ENCODE measurements around the gene RUSC2. TPM values are rescaled to one million over a fixed set of nuclear protein-coding genes. Genes with fewer than 3 reads are reported as not detected.

The RUSC2 gene
- total RNA-seq, 4 donors from 2014 or later: 20.8 to 166 (median 45.7) TPM

DNA sequence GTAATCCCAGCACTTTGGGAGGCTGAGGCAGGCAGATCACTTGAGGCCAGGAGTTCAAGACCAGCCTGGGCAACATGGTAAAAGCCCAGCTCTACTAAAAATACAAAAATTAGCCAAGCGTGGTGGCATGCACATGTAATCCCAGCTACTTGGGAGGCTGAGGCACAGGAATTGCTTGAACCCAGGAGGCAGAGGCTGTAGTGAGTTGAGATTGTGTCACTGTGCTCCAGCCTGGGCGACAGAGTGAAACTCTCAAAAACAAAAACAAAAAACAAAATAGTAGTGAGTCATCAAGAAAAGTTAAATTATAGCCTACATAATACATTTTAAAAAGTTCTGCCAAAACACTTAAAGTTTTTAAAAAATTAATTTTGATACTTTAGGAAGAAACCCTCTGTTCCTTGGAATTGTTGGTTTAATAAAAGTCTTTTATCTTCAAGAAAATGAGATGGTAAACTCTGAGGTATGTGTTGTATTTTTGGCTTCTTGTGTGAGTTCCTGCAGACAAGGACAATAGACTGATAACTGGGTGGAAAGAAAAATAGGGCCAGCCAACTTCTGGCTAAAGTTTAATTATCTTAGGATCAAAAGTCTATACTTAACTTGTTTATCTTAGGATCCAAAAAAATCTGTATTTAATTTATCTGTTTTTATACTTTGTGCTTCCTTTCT lies 9.3 kb downstream of the RUSC2 start:
- Histone ChIP-seq H3K27me3 (no peaks in the 10 kb centered on the region), H3K36me3 (no peaks in the 10 kb centered on the region), H3K27ac (peak overlapping the region; percentile 44 to 65 (median 57)), H3K4me3 (no peak overlapping the region), H3K4me1 (peaks cover 49 to 61% of the 10 kb centered on the region in 2 donors), H3K9me3 (no peaks in the 10 kb centered on the region)
- TF ChIP-seq POLR2A (IDR thresholded peaks at IDR 0.05): no peak
- TF ChIP-seq, protein P1, sequence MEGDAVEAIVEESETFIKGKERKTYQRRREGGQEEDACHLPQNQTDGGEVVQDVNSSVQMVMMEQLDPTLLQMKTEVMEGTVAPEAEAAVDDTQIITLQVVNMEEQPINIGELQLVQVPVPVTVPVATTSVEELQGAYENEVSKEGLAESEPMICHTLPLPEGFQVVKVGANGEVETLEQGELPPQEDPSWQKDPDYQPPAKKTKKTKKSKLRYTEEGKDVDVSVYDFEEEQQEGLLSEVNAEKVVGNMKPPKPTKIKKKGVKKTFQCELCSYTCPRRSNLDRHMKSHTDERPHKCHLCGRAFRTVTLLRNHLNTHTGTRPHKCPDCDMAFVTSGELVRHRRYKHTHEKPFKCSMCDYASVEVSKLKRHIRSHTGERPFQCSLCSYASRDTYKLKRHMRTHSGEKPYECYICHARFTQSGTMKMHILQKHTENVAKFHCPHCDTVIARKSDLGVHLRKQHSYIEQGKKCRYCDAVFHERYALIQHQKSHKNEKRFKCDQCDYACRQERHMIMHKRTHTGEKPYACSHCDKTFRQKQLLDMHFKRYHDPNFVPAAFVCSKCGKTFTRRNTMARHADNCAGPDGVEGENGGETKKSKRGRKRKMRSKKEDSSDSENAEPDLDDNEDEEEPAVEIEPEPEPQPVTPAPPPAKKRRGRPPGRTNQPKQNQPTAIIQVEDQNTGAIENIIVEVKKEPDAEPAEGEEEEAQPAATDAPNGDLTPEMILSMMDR (IDR thresholded peaks at IDR 0.05 in 4 of 5, conservative IDR thresholded peaks at IDR 0.05 in 1 of 5): no peak
- in situ Hi-C loops (cut with MboI; ENCODE audit: low sequenced_read_pairs in 4 of 4): loop anchor here in 1 of 4 donors (25.0 kb wide), 1 partner anchor 238 kb away; the partner anchor contains the start of genes CREB3, GBA2, RGP1 and TLN1
- DNase-seq (no peak), ATAC-seq (no peak)
- intact Hi-C loops (cut with DNase I; ENCODE audit: low total_unique reads): no loop called here

DNA sequence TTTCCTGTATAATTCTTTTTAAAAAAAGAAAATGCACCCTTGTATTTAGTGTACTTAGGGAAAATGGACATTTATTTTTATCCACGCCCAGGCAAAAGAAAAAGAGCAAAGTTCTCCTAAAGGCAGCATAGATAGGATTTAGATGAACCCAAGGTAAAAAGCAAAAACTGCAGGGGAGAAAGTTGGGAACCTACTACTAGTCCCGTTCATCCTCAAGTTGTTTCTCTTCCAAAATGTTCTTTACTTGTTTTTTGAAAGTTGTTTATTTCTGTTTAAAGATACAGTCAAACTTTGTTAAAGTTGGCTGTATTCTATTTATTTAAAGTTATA lies 9.8 kb downstream of the RUSC2 start:
- peaks cover 49 to 61% of the 10 kb centered on the region in 2 donors for H3K4me1 ChIP-seq
- in situ Hi-C loops (cut with MboI; ENCODE audit: low sequenced_read_pairs in 4 of 4): loop anchor here in 1 of 4 donors (25.0 kb wide), 1 partner anchor 238 kb away; the partner anchor contains the start of genes CREB3, GBA2, RGP1 and TLN1
- no peak overlapping the region for H3K4me3 ChIP-seq
- H3K36me3 ChIP-seq: no peaks in the 10 kb centered on the region
- no peaks in the 10 kb centered on the region for H3K27me3 ChIP-seq
- H3K9me3 ChIP-seq: no peaks in the 10 kb centered on the region
- H3K27ac ChIP-seq: peak overlapping the region; percentile 44 to 65 (median 57)
- TF ChIP-seq, protein P1 (IDR thresholded peaks at IDR 0.05 in 4 of 5, conservative IDR thresholded peaks at IDR 0.05 in 1 of 5): no peak
- no peak for TF ChIP-seq POLR2A (IDR thresholded peaks at IDR 0.05)
- DNase-seq (no peak), ATAC-seq (no peak)
- intact Hi-C loops (cut with DNase I; ENCODE audit: low total_unique reads): no loop called here

DNA sequence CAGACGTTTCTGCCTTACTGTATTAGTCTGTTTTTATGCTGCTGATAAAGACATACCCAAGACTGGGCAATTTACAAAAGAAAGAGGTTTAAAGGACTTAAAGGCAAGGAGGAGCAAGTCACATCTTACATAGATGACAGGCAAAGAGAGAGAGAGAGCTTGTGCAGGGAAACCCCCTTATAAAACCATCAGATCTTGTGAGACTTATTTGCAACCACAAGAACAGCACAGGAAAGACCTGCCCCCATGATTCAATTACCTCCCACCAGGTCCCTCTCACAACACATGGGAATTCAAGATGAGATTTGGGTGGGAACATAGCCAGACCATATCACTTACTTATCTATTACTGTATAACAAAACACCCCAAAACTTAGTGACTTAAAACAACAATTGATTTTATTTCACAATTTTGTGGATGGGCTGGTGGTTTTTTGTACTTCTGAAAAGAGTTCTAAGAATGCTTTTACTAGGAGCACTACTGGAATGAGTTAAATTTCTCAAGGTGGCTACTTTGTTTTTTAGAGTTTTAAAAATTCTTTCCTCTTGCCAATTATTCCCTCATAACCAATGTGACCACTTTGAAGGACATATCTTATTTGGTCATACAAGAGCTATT lies 10.3 kb downstream of the RUSC2 start:
- in situ Hi-C loops (cut with MboI; ENCODE audit: low sequenced_read_pairs in 4 of 4) (no loop called here), intact Hi-C loops (cut with DNase I; ENCODE audit: low total_unique reads) (no loop called here)
- H3K36me3 ChIP-seq: no peaks in the 10 kb centered on the region
- H3K4me3 ChIP-seq: no peak overlapping the region
- TF ChIP-seq, protein P1 (IDR thresholded peaks at IDR 0.05 in 4 of 5, conservative IDR thresholded peaks at IDR 0.05 in 1 of 5): no peak
- TF ChIP-seq POLR2A (IDR thresholded peaks at IDR 0.05): no peak
- ATAC-seq: no peak
- no peaks in the 10 kb centered on the region for H3K9me3 ChIP-seq
- H3K27me3 ChIP-seq: no peaks in the 10 kb centered on the region
- DNase-seq: no peak
- peaks cover 52 to 66% of the 10 kb centered on the region in 2 donors for H3K4me1 ChIP-seq
- H3K27ac ChIP-seq: peak overlapping the region; percentile 44 to 65 (median 57)

DNA sequence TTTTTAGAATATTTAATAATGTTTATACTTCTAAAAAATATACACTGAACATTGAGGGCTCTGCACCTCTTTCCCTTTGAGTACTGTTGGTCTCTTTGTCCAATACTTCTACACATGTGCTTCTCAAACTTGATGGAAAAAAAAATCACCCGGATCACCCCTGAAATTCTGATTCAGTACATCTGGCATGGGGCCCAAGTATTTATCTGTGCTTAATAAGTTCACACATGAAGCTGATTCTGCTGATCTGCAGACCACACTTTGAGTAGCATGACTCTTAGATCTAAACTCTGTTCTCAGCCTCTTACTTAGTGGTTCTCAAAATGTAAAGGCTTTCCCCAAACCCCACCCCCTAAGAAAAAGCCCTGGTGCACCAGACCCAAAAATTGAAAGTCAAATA lies 12.0 kb downstream of the RUSC2 start:
- DNase-seq: no peak
- Histone ChIP-seq H3K9me3 (no peaks in the 10 kb centered on the region), H3K27me3 (no peaks in the 10 kb centered on the region), H3K27ac (peak overlapping the region in 2 of 4 donors; percentile 1 to 51), H3K36me3 (no peaks in the 10 kb centered on the region), H3K4me1 (peaks cover 50 to 60% of the 10 kb centered on the region in 2 donors), H3K4me3 (no peak overlapping the region)
- TF ChIP-seq POLR2A (IDR thresholded peaks at IDR 0.05): no peak
- TF ChIP-seq, protein P1 (IDR thresholded peaks at IDR 0.05 in 4 of 5, conservative IDR thresholded peaks at IDR 0.05 in 1 of 5): no peak
- intact Hi-C loops (cut with DNase I; ENCODE audit: low total_unique reads): no loop called here
- in situ Hi-C loops (cut with MboI; ENCODE audit: low sequenced_read_pairs in 4 of 4): no loop called here
- no peak for ATAC-seq
